Central memory CD4-positive, alpha-beta T cell (primary cell): Measurements from ENCODE around the gene EMILIN2.
A peak's percentile ranks its signal among the peaks of the same experiment; 100 is the strongest.

Source experiments
- DNase-seq: peaks from one replicate; pipeline ENCODE4 v3.0.0; 2022

EMILIN2 gene

GRCh38 chr18:2959341-2959740 is 112.5 kb downstream of the EMILIN2 start:
- no peak for DNase-seq

- no peak for DNase-seq
Measured at GRCh38 chr18:2960983-2961696, 114.3 kb downstream of the EMILIN2 start.

- DNase-seq, result no peak
Measured at GRCh38 chr18:2961821-2962220, 115.0 kb downstream of the EMILIN2 start.

- peak; percentile 81 for DNase-seq
Measured at GRCh38 chr18:2963048-2963447, 116.2 kb downstream of the EMILIN2 start.

- no peak for DNase-seq
Measured at GRCh38 chr18:2964361-2965010, 117.7 kb downstream of the EMILIN2 start.
